NCI-H1417 treated with DMSO at 0.1 percent for 48 hours (cell line): ENCODE results near the gene CD48.

Experiments used
- DNase-seq: peaks from one replicate; lab custom pipeline; 2025; lab: John Stamatoyannopoulos, UW

The CD48 gene, protein sequence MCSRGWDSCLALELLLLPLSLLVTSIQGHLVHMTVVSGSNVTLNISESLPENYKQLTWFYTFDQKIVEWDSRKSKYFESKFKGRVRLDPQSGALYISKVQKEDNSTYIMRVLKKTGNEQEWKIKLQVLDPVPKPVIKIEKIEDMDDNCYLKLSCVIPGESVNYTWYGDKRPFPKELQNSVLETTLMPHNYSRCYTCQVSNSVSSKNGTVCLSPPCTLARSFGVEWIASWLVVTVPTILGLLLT

DNA sequence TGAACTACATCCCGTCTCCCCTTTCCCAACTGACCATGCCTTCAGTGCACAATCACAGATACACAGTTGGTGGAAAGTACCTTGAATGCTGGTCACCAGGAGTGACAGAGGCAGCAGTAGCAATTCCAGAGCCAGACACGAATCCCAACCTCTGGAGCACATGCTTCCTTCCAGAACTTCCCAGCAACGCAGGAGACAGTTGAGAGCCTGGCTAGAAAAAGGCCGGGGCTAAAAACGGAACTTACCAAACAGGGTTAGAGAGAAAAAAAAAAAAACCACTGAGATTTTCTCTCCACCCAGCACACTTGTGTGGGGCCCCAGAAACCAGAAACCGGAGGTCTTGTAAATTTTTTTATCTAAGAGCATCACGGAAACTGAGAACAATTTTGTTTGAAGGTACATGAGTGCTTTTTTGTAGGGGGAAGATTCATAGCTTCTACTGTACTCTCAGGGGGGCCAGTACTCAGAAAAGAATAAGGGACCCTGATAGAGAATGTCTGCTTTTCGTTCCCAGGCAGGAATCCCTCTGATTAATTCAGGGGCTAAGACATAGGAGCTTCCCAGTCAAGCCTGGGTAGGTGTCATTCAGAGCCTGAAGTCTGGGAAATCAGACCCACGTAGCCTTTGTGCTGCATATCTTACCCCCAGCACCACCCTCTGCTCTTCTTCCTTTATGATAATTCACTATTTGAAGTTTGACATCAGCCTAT is at the start of gene CD48:
CD48 (minus strand) TSS at position 221 of the 710 bp plus-strand sequence; CDS start at position 162, 59 bp downstream.
- DNase-seq = no peak

DNA sequence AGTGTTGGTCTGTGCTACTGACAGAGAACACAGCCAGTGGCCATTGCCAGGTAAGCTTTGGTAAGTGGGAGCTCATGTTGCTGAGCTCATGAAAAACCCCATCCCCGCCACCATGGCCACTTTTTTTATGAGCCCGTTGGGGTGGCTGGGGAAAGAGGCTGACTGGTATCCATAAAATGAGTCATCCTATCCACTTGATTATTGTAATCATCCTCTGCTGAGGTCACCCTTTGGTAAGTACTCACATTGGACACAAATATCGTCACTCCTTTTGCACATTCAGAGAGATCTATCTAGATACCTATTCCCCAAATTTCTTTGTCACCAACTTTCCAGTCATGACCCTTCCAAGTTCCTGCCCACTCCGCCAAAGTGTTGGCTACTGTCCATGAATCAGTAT is 49.4 kb upstream of the CD48 start:
- no peak for DNase-seq

DNA sequence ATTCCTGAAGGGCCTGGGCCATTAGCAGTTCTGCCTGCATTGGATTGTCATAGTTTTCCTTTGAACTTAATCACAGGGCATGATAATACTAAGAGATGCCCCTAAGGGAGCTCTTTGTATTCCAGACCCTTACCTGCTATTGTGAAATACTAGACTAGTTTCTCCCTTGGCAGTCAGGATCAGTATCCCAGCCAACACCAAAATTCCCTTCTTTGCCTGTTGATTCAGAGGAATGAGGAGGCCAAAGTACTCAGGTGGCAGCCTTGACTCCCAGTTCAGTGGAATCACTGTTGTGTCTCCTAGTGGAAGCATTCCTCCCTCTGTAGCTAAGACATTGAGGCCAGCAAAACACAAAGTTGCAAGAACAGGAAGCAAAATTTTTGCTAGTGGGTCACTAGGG is 48.1 kb upstream of the CD48 start:
- DNase-seq = no peak

DNA sequence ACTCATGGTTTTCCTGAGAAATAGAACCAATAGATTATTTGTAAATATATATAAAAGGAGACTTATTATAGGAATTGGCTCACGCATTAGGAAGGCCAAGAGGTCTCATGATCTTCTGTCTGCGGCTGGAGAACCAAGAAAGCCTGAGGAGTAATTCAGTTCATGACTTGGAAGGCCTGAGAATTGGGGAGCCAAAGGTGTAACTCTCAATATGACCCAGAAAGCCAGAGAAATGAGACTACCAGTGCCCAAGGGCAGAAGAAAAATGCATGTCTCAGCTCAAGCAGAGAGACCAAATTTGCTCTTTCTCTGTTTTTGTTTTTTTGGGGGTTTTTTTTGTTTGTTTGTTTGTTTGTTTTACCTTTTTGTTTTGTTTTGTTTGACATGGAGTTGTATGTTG is 46.9 kb upstream of the CD48 start:
- DNase-seq = no peak

DNA sequence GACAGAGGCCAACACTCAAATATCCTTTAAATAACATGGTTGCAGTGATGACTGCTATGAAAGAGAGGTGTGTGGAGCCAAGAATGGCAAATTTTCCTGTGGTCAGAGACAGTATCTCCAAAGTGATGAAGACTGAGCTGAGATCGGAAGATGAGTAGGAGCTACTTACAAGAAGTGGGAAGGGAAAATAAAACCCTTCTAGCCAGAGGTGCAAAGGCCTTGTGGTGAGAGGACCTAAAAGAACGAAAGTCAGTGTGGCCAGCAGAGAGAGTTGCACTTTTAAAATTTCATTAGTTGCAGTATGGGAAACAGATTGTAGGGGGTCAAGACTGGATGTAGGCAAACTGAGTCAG is 45.2 kb upstream of the CD48 start:
- no peak for DNase-seq

DNA sequence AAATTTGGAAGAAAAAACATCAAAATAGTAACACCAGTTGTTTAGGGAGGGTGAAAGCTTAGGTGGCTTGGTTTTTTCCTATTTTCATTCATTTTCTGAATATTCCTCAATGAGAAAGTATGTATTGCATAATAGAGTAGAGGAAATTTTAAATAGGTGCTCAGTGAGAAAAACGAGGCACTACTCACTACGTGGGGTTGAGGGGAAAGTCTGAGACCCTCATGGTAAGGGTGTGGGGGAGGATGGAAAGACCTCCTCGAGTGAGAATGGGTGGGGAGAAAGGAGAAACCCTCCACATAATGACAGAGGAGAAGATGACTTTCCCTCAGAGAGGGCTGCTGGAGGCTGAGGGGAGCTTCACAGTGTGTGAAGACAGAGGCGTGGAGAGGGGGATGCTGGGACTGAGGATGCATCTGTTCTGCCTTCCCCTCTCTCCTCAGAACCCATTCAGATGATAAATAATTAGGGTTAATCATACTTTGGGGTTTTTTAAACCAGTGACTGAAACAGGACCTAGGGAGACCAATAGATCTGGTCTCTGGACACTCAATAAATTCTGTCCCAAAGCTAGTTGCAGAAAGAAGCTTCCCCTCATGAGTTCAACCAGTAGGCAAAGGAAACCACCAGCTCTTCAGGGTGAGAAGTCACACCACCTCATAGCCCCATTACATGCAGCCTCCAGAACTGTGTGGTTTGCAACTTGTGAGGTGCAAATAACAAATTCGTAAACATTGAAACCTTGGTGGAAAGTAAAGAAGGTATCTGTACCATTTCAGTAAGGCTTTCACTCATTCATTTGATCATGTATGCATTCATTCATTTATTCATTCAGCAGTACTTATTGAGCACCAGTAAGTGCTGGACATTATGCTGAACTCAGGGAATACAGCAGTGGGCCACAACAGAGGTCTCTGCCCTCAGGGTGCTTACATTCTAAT is 44.6 kb upstream of the CD48 start:
- DNase-seq = no peak

DNA sequence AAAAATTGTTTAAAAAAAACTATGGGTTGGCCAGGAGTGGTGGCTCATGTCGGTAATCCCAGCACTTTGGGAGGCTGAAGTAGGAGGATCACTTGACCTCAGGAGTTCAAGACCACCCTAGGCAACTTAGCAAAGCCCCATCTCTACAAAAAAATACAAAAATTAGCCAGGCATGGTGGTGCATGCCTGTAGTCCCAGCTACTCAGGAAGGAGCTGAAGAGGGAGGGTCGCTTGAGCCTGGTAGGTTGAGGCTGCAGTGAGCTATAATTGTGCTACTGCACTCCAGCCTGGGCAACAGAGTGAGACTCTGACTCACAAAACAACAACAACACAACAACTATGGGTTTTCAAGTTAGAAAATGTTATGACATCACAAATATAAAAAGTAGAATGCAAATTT is 43.8 kb upstream of the CD48 start:
- DNase-seq = no peak

DNA sequence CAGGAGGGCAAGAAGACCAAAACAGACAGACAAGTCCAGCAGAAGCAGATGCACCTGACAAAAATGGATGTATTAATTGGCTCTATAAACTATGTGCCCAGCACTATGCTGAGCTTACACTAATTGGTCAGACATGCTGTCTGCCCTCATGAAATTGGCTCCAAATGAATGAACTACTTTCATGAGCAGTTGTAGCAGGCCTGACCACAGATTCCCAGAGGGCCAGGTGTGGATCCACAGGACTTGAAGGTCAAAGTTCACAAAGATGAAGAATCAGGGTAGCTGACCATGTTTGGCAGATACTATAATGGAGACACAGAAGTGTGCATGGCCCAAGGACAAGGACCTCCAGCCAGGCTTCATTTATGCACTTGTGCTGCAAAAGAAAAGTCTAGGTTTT is 42.0 kb upstream of the CD48 start:
- no peak for DNase-seq

DNA sequence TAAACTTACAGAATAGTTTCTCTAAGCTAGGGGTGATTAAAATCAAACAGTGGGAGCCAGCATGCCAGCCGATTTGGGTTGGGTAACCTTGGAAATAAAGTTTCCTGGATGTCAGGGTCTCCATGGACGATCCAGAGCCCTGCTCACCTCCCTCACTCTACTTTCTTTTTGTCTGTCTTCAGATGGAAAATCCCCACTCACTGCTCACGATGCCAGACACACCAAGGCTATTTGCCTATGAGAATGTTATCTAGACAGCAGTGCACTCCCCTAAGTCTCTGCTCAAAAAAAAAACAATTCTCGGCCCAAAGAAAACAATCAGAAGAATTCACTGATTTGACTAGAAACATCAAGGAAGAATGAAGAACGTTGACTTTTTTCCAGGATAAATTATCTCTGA is 41.3 kb upstream of the CD48 start:
- no peak for DNase-seq

DNA sequence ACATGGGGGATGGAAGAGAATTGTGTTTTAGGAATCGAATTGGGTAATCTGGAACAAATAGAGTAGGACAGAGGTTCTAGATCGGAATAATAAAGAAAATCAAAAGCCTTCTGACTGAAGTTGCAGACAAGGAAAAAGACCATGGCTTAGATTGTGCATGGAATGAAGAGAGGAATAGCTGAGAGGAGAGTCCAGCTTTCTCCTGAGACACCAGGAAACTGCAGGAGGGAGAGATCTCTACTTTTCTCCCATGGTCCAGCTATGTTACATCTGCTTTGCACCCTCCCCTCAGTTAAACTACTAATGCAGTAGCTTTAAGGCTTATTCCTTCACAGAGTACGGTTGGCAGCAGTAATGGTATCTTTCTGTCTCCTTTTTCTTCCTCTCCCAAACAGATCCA is 40.8 kb upstream of the CD48 start:
- no peak for DNase-seq

DNA sequence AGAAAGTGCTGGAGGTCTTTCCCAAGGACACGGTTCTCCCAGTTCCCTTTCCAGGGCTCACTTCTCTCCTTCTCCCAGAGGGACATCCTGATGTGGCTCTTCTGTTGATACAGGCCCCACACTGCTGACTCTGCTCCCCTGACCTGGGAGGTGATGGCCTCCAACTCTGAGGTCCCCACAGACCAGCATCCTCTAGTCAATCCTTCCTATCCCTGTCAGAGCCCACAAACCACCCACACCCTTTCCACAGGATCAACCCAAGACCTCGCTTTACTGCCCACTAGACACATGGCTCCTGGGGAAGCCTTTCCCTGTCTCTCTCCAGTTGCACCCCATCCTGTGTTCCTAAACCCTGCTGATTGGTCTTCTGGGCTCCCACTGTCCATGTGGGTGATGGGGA is 39.0 kb upstream of the CD48 start:
- no peak for DNase-seq

DNA sequence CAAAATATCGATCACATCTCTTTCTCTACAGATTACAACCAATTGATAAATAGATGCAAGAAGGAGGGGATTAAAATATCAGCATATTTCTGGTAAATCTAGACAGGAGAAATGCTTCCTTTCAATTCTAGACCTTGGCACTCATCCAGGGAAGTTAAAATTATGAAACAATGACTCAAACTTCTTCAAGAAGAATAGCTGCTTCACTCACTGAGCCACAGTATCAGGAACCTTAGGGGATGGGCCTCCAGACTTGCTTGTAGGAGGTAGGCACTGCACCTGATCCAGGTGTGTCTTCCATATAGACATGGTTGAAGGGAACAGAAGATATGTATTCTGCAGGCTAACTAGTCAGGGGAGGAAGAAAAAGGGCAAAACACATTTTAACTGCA is 37.3 kb upstream of the CD48 start:
- DNase-seq = no peak

DNA sequence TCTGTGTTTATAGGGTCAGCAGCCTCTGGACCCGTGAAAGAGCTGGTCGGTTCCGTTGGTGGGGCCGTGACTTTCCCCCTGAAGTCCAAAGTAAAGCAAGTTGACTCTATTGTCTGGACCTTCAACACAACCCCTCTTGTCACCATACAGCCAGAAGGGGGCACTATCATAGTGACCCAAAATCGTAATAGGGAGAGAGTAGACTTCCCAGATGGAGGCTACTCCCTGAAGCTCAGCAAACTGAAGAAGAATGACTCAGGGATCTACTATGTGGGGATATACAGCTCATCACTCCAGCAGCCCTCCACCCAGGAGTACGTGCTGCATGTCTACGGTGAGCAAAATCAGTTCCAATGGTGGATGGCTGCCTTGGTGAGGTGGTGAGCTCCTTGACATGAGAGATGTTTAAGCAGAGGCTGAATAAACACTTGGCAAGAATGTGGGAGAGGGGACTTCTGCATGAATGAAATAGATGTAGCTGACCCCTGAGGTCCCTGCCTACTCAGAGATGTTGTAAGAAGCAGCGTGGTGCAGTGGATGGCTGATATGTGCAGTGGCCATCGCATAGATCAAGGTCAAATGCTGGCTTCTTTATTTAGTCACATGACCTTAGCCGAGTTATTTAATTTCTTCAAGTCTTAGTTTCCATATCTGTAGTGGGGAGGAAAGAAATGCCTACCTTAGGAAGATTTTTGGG is 36.7 kb upstream of the CD48 start:
- DNase-seq = no peak

DNA sequence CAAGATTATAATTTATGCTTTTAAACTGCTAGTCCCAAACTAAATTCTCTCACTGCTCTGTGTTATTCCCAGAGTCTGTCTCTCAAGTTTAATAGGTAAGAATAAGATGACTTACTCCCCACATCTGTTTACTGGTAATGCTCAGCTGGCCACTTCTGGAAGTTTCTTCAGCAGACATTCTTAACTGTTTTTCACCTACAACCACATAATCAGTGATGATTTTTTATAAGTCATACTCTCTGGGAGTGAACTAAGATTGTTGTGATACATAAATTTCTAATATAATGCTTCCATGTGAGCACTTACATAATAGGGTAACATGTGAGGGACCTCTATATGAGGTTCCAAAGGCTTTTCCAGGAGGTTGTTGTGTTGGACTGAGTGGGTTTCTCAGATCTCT is 36.1 kb upstream of the CD48 start:
- DNase-seq = no peak

DNA sequence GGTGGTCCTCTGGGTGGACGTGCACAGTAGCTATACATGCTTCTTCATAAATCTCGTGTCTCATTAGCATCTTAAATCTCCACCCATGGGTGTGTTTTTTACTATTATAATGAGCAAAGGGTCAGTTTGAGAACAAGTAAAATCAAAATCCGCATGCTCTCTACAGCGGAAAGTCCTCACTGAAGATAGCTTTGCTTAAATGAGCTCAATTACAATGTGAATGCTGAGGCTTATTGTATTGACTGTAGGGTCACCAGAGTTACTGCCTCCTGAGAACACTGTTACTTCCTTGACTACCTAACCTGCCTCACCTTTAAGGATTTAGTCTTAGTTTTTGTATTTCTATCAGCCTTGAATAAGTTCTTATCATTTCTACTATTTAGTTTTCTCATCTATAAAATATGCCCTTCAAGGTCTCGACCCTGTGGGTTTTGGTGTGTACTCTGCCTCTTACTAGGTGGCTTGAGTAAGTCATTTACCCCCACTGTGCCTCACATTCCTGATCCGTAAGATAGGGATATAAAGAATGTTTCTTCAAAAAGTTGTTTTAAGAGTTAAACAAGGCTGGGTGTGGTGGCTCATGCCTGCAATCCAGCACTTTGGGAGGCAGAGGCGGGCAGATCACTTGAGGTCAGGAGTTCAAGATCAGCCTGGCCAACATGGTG is 35.3 kb upstream of the CD48 start:
- no peak for DNase-seq

DNA sequence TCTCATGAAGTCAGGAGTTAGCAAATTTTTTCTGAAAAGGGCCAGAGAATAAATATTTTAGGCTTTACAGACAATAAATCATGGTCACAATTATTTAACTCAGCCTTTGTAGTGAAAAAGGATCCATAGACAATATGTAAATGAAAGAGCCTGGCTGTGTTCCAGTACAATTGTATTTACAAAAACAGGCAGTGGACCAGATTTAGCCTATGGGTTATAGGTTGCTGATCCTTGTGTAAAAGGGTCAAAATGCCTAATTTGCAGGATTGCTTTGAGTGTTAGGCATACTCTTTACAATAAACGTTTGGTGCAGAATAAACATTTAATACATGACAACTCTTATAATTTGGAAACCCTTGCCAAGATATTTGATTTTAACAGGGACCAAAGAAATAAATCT is 33.9 kb upstream of the CD48 start:
- DNase-seq = no peak

DNA sequence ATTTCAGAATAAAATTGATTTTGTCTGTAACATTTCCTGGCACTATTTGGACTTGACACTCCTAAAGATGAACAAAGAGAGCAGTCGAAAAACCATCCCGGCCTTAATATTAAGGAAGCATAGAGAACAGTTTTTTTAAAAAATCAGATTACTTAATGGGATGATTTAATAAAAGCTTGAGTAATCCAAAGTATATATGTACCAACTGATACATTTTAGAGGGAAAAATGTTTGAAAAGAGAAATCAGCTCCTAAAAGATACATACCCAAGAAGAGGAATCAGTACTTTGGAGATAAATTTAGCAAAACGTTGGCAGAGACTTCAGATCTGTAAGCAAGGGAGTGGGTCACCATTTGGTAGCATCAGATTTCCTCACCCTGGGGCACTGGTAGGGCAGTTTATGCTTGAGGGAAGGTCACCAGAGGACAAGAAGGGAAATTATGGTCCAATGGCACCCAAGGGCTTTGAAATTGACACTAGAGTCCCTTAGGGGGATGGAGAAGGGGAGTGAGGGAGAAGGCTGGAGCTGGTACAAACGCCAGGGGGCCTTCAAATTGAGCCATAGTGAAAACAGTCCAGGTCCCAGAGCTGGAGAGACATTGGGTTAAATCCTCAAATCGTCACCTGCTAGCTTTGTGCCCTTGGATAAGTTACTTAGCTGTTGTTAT is 33.4 kb upstream of the CD48 start:
- DNase-seq = no peak

DNA sequence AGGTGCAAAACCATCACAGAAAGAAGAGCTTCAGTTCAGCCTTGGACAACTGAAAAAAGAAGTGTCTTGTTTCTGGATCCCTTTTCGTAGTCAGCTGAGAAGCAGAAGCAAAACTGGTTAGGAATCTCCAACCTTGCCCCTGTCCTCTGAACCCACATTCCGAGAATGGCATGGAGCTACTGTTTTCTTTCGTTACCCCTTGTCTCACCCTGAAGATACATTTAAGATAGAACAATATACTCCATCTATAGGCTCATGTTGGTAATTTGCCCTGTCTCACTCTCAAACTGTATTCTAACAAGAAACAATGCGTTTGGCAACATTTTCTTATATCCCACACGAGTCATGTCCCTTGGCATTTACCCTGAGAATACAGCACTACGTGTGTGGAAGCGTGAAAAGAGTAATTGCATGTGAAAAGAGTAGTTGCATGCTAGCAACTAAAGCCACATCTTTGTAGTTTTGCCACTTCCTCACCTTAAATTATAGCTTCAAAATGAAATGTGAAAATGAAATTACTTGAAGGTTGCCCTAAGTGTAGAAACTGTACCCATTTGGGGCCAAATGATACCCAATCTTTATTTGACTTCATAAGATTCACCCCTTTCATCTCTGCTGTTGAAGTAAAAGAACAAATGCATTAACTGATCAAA is 32.7 kb upstream of the CD48 start:
- DNase-seq = no peak

DNA sequence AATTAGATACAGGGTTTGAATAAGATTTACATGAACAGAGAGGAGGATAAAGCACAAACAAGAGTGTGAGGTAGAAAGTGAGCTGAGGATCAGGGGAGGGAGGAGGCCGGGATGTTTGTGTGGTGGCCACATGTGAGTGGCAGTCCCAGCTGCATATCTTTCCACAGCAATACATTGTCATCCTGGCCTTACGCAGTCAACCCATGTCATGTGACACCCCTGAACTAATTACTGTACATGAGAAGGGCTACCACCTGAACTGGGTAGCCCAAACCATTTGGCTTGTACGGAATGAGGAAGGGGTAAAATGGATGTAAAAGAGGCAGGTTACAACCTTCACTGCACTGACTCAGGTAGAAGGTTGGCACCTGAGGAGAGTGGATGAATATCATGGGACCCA is 31.6 kb upstream of the CD48 start:
- no peak for DNase-seq

DNA sequence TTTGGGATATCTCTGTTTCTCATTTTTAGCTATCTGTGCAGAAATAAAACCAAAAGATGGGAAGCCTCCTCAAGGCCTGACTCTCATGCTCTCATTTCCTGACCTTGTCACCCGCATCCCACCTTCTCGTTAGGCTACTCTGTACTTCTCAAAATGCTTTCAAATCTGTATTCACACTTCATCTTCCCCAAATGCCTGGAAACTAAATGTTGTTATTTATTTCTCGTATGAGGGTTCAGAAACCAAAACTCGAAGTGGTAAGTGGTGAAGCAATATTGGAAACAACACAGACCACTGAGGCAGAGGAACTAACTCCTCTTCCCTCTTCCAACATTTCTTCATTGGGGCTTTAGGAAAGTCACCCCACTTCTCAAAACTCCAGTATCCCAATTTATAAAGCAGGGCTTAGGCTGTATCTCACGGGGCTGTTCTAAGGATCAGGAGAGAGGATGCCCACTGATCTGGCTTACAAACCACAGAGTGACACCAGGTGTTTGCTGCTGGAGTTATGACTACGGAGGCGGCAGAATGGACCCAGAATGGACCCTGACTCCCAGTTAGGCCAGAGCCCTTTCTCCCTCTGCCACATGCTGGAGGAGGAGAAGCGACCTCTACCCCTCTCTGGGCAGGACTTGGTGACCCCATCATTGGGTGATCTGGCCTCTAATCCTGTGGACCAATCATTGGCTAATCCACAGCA is 31.0 kb upstream of the CD48 start:
- no peak for DNase-seq
